ENCODE measurements around the gene THAP10.

THAP10 gene

DNA sequence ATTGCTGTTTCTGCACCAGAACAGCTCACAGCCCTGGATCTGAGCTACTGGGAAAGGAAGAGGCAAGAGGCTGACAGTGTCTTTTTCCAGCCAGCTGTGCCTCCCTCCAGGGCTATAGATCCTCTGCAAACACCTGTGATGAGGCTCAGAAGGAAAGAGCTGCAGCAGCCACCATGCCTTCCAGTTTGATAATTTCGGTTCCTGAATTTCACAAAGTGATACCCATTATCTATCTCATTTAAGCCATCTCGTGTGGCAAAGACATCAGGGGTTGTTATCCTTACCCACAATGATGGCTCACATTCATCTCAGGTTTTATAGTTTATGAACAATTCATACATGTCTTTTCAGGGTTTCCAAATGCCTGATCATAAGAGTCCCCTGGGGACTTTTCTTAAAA is 36.5 kb downstream of the THAP10 start:
- Histone ChIP-seq H3K4me3 (ENCODE audit: low read depth in 1 of 2, low read length in 2 of 2) (no peak overlapping the region), H2AFZ (ENCODE audit: low read depth, low read length) (no peak overlapping the region), H3K9ac (ENCODE audit: low read depth, low read length) (no peak overlapping the region), H3K27ac (ENCODE audit: low read length) (no peak overlapping the region), H3K27me3 (ENCODE audit: insufficient read depth, low read length, poor library complexity) (no peaks in the 10 kb centered on the region), H3K9me3 (ENCODE audit: insufficient read depth, low read length, severe bottlenecking) (no peaks in the 10 kb centered on the region), H4K20me1 (ENCODE audit: insufficient read depth, low read length) (no peaks in the 10 kb centered on the region), H3K36me3 (ENCODE audit: insufficient read depth, low read length) (no peaks in the 10 kb centered on the region), H3K4me2 (ENCODE audit: insufficient read depth, low read length) (no peak overlapping the region), H3K79me2 (ENCODE audit: insufficient read depth, low read length) (no peaks in the 10 kb centered on the region), H3K4me1 (ENCODE audit: insufficient read depth, low read length) (no peaks in the 10 kb centered on the region)
- ATAC-seq (ENCODE audit: insufficient read depth, low read depth) (no peak), DNase-seq (no peak)
- TF ChIP-seq CTCF (IDR thresholded peaks at IDR 0.05; ENCODE audit: borderline replicate concordance, extremely low read depth, low read length, poor library complexity, severe bottlenecking) (no peak), EZH2 (IDR thresholded peaks at IDR 0.05; ENCODE audit: borderline replicate concordance, low read depth, low read length, severe bottlenecking) (no peak)

DNA sequence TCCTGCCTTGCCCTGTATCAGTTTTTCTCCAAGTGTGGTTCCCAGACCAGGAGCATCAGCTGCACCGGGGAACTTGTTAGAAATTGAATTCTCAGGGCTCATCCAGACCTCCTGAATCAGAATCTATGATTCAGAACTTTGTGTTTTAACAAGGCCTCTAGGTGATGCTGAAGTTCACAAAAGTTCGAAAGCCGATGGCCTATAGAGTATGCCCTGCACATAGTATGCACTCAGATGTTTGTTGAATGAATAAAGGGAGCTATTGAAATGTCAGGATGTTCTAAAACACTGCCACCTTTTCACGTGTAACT is 37.6 kb downstream of the THAP10 start:
- no peak for DNase-seq
- no peaks in the 10 kb centered on the region for H4K20me1 ChIP-seq (ENCODE audit: insufficient read depth, low read length)
- TF ChIP-seq EZH2 (IDR thresholded peaks at IDR 0.05; ENCODE audit: borderline replicate concordance, low read depth, low read length, severe bottlenecking) (no peak), CTCF (IDR thresholded peaks at IDR 0.05; ENCODE audit: borderline replicate concordance, extremely low read depth, low read length, poor library complexity, severe bottlenecking) (no peak)
- no peak overlapping the region for H3K27ac ChIP-seq (ENCODE audit: low read length)
- H2AFZ ChIP-seq (ENCODE audit: low read depth, low read length): no peak overlapping the region
- H3K27me3 ChIP-seq (ENCODE audit: insufficient read depth, low read length, poor library complexity): no peaks in the 10 kb centered on the region
- H3K4me1 ChIP-seq (ENCODE audit: insufficient read depth, low read length): no peaks in the 10 kb centered on the region
- no peaks in the 10 kb centered on the region for H3K79me2 ChIP-seq (ENCODE audit: insufficient read depth, low read length)
- no peaks in the 10 kb centered on the region for H3K9me3 ChIP-seq (ENCODE audit: insufficient read depth, low read length, severe bottlenecking)
- no peaks in the 10 kb centered on the region for H3K36me3 ChIP-seq (ENCODE audit: insufficient read depth, low read length)
- H3K4me3 ChIP-seq (ENCODE audit: low read depth in 1 of 2, low read length in 2 of 2): no peak overlapping the region
- no peak for ATAC-seq (ENCODE audit: insufficient read depth, low read depth)
- H3K9ac ChIP-seq (ENCODE audit: low read depth, low read length): no peak overlapping the region
- no peak overlapping the region for H3K4me2 ChIP-seq (ENCODE audit: insufficient read depth, low read length)

GRCh38 chr15:70853973-70854665 is 38.1 kb downstream of the THAP10 start, which contains the start of gene LARP6:
Gene LARP6 (minus strand): TSS chr15:70854157. CDS start chr15:70854088, 69 bp downstream.
- Histone ChIP-seq H3K4me3 (ENCODE audit: low read depth in 1 of 2, low read length in 2 of 2) (no peak within 1 kb of the TSS), H3K36me3 (ENCODE audit: insufficient read depth, low read length) (no peaks in the 10 kb centered on the region), H3K27me3 (ENCODE audit: insufficient read depth, low read length, poor library complexity) (no peaks in the 10 kb centered on the region), H3K27ac (ENCODE audit: low read length) (no peak within 1 kb of the TSS), H3K4me2 (ENCODE audit: insufficient read depth, low read length) (no peak within 1 kb of the TSS), H3K9me3 (ENCODE audit: insufficient read depth, low read length, severe bottlenecking) (no peaks in the 10 kb centered on the region), H2AFZ (ENCODE audit: low read depth, low read length) (no peak within 1 kb of the TSS), H3K4me1 (ENCODE audit: insufficient read depth, low read length) (no peaks in the 10 kb centered on the region), H3K9ac (ENCODE audit: low read depth, low read length) (no peak within 1 kb of the TSS), H4K20me1 (ENCODE audit: insufficient read depth, low read length) (no peaks in the 10 kb centered on the region), H3K79me2 (ENCODE audit: insufficient read depth, low read length) (no peaks in the 10 kb centered on the region)
- ATAC-seq (ENCODE audit: insufficient read depth, low read depth) (no peak), DNase-seq (no peak)
- TF ChIP-seq EZH2 (IDR thresholded peaks at IDR 0.05; ENCODE audit: borderline replicate concordance, low read depth, low read length, severe bottlenecking) (no peak), CTCF (IDR thresholded peaks at IDR 0.05; ENCODE audit: borderline replicate concordance, extremely low read depth, low read length, poor library complexity, severe bottlenecking) (no peak)

All from DND-41 (cell line).